ENCODE data around the gene BLTP2. TPM values are rescaled to one million over a fixed set of nuclear protein-coding genes. Genes with fewer than 3 reads are reported as not detected.

Gene BLTP2
- total RNA-seq, 1 experiment from 2014 or later, result 137 TPM

- Histone ChIP-seq H3K4ac (ENCODE audit: low read depth, low read length) (no peak overlapping the region), H2BK15ac (ENCODE audit: low read depth, low read length) (no peak overlapping the region), H3K23ac (ENCODE audit: insufficient read length, low read depth, low read length) (no peak overlapping the region), H4K91ac (ENCODE audit: insufficient read length, low read depth, low read length) (no peak overlapping the region), H3K27me3 (ENCODE audit: insufficient read depth, low read length) (no peaks in the 10 kb centered on the region), H3K56ac (ENCODE audit: insufficient read length, low read depth, low read length) (no peak overlapping the region), H3K9me3 (ENCODE audit: control insufficient read depth, low read depth, low read length) (no peaks in the 10 kb centered on the region), H2BK120ac (ENCODE audit: low read depth, low read length, poor library complexity, severe bottlenecking) (no peak overlapping the region), H3K79me1 (ENCODE audit: insufficient read depth, low read depth, low read length, poor library complexity, severe bottlenecking) (no peaks in the 10 kb centered on the region), H2BK12ac (ENCODE audit: insufficient read length, low read depth, low read length) (no peak overlapping the region), H3K23me2 (ENCODE audit: insufficient read length, low read depth, low read length, poor library complexity, severe bottlenecking) (no peaks in the 10 kb centered on the region), H3K18ac (ENCODE audit: insufficient read length, low read depth, low read length) (no peak overlapping the region), H2BK20ac (ENCODE audit: low read depth, low read length, poor library complexity, severe bottlenecking) (no peak overlapping the region), H4K20me1 (ENCODE audit: control insufficient read depth, insufficient read depth, insufficient read length) (no peaks in the 10 kb centered on the region), H2AFZ (ENCODE audit: low read length) (no peak overlapping the region), H3T11ph (ENCODE audit: low read length) (no peak overlapping the region), H4K5ac (ENCODE audit: insufficient read length, low read depth, low read length) (no peak overlapping the region), H2BK5ac (ENCODE audit: insufficient read length, low read length) (no peak overlapping the region), H3K9ac (ENCODE audit: extremely low read depth, insufficient read length, low read length) (no peak overlapping the region), H2AK5ac (ENCODE audit: insufficient read length, low read length) (no peak overlapping the region), H3K79me2 (ENCODE audit: insufficient read depth, low read length) (no peaks in the 10 kb centered on the region), H3K27ac (ENCODE audit: insufficient read length, low read depth, low read length) (no peak overlapping the region), H3K14ac (ENCODE audit: insufficient read depth, low read length) (no peak overlapping the region), H3K4me2 (ENCODE audit: insufficient read depth, insufficient read length, low read length) (no peak overlapping the region), H3K4me1 (ENCODE audit: insufficient read depth, low read length) (no peaks in the 10 kb centered on the region), H4K8ac (replicated peaks; ENCODE audit: insufficient read length, low read depth, low read length) (no peak overlapping the region)
- Mint-ChIP-seq H3K36me3 (ENCODE audit: insufficient read depth in 1 of 3, low read depth in 3 of 3) (peaks cover 53 to 94% (median 85%) of the 10 kb centered on the region in 3 experiments; a peak in 6 of 7 replicates), H3K9me3 (no peaks in the 10 kb centered on the region), H3K4me3 (no peak overlapping the region), H3K27me3 (ENCODE audit: low read depth) (no peaks in the 10 kb centered on the region), H3K4me1 (no peaks in the 10 kb centered on the region), H3K27ac (no peak overlapping the region; a peak in 1 of 7 replicates)
- no peak for DNase-seq
- WGBS (ENCODE audit: extremely low coverage, insufficient read length, low lambda C conversion rate), result no CpG with 5 or more reads among the region's 7 CpGs
- TF ChIP-seq, protein P1, sequence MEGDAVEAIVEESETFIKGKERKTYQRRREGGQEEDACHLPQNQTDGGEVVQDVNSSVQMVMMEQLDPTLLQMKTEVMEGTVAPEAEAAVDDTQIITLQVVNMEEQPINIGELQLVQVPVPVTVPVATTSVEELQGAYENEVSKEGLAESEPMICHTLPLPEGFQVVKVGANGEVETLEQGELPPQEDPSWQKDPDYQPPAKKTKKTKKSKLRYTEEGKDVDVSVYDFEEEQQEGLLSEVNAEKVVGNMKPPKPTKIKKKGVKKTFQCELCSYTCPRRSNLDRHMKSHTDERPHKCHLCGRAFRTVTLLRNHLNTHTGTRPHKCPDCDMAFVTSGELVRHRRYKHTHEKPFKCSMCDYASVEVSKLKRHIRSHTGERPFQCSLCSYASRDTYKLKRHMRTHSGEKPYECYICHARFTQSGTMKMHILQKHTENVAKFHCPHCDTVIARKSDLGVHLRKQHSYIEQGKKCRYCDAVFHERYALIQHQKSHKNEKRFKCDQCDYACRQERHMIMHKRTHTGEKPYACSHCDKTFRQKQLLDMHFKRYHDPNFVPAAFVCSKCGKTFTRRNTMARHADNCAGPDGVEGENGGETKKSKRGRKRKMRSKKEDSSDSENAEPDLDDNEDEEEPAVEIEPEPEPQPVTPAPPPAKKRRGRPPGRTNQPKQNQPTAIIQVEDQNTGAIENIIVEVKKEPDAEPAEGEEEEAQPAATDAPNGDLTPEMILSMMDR (conservative IDR thresholded peaks at IDR 0.05), result peak; percentile 55
Observed at GRCh38 chr17:28675980-28676379, 31.0 kb upstream of the BLTP2 start.
